Measurements from ENCODE around the gene BORCS6. TPM values are rescaled to one million over a fixed set of nuclear protein-coding genes. Genes with fewer than 3 reads are reported as not detected.

Gene BORCS6
- total and polyA plus RNA-seq, 9 of the 15 experiments (the other 6 are each of a cell fraction or from before 2014, with no cell fraction given) = 0.01 to 7.4 (median 2.3) TPM

- peaks cover 0 to 35% of the 10 kb centered on the region in 2 experiments; a peak in 4 of 5 replicates for H3K4me1 ChIP-seq (replicated peaks in 1 of 2; ENCODE audit: control insufficient read depth in 2 of 2, insufficient read depth in 2 of 2, low read length in 2 of 2)
- no peaks in the 10 kb centered on the region for H3K9me3 ChIP-seq (replicated peaks; ENCODE audit: control insufficient read depth, insufficient read depth, low read depth, low read length)
- WGBS (ENCODE audit: insufficient coverage, low coverage, missing lambda C conversion rate) = 87% methylated on average over 7 of the region's 26 CpGs
- in situ Hi-C loops (cut with MboI) (no loop called here), intact Hi-C loops (cut with micrococcal nuclease) (no loop called here)
- FAIRE-seq (no peak), ATAC-seq (no peak), DNase-seq (ENCODE audit: extremely low read depth in 1 of 4, low spot score in 3 of 4) (no peak)
- no peaks in the 10 kb centered on the region for H3K27me3 ChIP-seq (ENCODE audit: control insufficient read depth in 2 of 2, insufficient read depth in 2 of 2, low read length in 2 of 2)
- 0 out of 2 replicates have a peak, but pooled peaks cover 4% of the 10 kb centered on the region for H4K20me1 ChIP-seq (replicated peaks; ENCODE audit: control insufficient read depth, insufficient read depth, low read length)
- ChIA-PET POLR2A (interaction anchor here (0.5 kb wide), 1 partner anchor 243 kb away, joined by 3 read pairs; no protein-coding TSS in a partner anchor), CTCF (ENCODE audit: low intra/inter-chr PET ratio) (no interaction called here)
- no peak overlapping the region; a peak in 1 of 4 replicates for H3K9ac ChIP-seq (ENCODE audit: insufficient read depth in 1 of 2, low read depth in 2 of 2, low read length in 2 of 2)
- no peak overlapping the region for H3K4me2 ChIP-seq (ENCODE audit: insufficient read depth, low read length)
- no peak overlapping the region for H2AFZ ChIP-seq (ENCODE audit: low read depth, low read length)
- H3K36me3 ChIP-seq (ENCODE audit: control insufficient read depth, insufficient read depth, low read length) = peaks cover 63% of the 10 kb centered on the region; the same call in 2 of the 3 replicates
- BruUV-seq (replicated peaks) = no TSS peak
- no peaks in the 10 kb centered on the region for H3K9me1 ChIP-seq (ENCODE audit: control insufficient read depth, insufficient read depth, low read length)
- peaks cover 20% of the 10 kb centered on the region for H3K79me2 ChIP-seq (ENCODE audit: control insufficient read depth, insufficient read depth, low read length)
- H3K4me3 ChIP-seq = no peak overlapping the region
- H3K27ac ChIP-seq (ENCODE audit: extremely low read depth, low read depth, low read length) = no peak overlapping the region
- TF ChIP-seq L3MBTL2 (IDR thresholded peaks at IDR 0.05) (no peak), NFRKB (IDR thresholded peaks at IDR 0.05; ENCODE audit: low read depth) (no peak), PTRF (tag; IDR thresholded peaks at IDR 0.05) (no peak), ELK1 (CRISPR knock-in tag; IDR thresholded peaks at IDR 0.05) (no peak), ZNF174 (CRISPR knock-in tag; IDR thresholded peaks at IDR 0.05) (no peak), PREB (CRISPR knock-in tag; IDR thresholded peaks at IDR 0.05) (no peak), TRIM24 (IDR thresholded peaks at IDR 0.05) (no peak), TARDBP (IDR thresholded peaks at IDR 0.05) (no peak), ZNF3 (CRISPR knock-in tag; IDR thresholded peaks at IDR 0.05) (no peak), BCOR (IDR thresholded peaks at IDR 0.05) (no peak), ETS2 (tag; IDR thresholded peaks at IDR 0.05; ENCODE audit: borderline replicate concordance, poor library complexity, severe bottlenecking) (no peak), USF2 (CRISPR knock-in tag; IDR thresholded peaks at IDR 0.05) (no peak), KDM4B (IDR thresholded peaks at IDR 0.05; ENCODE audit: borderline replicate concordance in 2 of 2, low read depth in 1 of 2) (no peak)
Observed at GRCh38 chr17:8147141-8147804, 42.7 kb downstream of the BORCS6 start.
